ENCODE data around the gene OR9I1.

- TF ChIP-seq CTCF (IDR thresholded peaks at IDR 0.05; ENCODE audit: poor library complexity, severe bottlenecking) (no peak), REST (IDR thresholded peaks at IDR 0.05; ENCODE audit: borderline replicate concordance) (no peak), POLR2AphosphoS5 (IDR thresholded peaks at IDR 0.05) (no peak)
These were observed 49.5 kb downstream of the OR9I1 start for GRCh38 chr11:58075781-58076180.
